Measurements from ENCODE around the gene FGD3.

The FGD3 gene

DNA sequence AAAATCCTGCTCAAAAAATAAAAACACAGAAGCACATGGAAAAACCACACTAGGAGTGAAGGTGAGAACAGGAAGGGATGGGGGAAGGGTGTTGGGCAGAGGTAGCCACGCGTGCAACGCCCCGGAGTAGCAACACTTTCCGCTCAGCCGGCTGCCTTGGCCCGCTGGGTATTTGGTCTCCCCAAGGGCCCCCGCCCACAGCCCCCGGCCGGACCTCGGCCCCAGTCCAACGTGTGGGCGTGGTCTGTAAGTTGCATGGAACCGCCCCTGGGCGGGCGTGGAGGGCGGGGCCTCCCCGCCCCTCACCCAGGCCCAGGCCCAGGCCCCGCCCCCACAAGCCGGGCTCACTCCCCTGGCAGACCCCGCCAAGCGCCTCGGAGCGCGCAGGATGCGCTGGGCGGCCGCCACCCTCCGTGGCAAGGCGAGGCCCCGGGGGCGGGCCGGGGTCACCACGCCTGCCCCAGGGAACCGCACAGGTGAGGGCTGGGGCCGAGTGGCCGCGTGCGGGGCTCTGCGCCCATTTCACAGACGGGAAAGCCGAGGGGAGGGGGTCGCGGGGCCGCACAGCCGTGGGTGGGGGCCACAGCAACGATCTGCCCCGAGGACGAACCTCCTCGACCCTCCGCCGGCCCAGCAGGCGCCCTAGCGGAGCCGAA, 111.2 kb downstream of the FGD3 start, which contains the start of gene SUSD3:
Gene SUSD3, plus strand, starts transcription at position 347 of the 656 bp plus-strand sequence. Its CDS starts 42 bp downstream, at position 389.
- TF ChIP-seq, protein P1, sequence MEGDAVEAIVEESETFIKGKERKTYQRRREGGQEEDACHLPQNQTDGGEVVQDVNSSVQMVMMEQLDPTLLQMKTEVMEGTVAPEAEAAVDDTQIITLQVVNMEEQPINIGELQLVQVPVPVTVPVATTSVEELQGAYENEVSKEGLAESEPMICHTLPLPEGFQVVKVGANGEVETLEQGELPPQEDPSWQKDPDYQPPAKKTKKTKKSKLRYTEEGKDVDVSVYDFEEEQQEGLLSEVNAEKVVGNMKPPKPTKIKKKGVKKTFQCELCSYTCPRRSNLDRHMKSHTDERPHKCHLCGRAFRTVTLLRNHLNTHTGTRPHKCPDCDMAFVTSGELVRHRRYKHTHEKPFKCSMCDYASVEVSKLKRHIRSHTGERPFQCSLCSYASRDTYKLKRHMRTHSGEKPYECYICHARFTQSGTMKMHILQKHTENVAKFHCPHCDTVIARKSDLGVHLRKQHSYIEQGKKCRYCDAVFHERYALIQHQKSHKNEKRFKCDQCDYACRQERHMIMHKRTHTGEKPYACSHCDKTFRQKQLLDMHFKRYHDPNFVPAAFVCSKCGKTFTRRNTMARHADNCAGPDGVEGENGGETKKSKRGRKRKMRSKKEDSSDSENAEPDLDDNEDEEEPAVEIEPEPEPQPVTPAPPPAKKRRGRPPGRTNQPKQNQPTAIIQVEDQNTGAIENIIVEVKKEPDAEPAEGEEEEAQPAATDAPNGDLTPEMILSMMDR (IDR thresholded peaks at IDR 0.05; ENCODE audit: control insufficient read depth, extremely low read depth, insufficient read depth) = no peak
- H3K4me3 ChIP-seq (ENCODE audit: low read depth, low read length) = no peak within 1 kb of the TSS
- DNase-seq (ENCODE audit: low read depth) = no peak

DNA sequence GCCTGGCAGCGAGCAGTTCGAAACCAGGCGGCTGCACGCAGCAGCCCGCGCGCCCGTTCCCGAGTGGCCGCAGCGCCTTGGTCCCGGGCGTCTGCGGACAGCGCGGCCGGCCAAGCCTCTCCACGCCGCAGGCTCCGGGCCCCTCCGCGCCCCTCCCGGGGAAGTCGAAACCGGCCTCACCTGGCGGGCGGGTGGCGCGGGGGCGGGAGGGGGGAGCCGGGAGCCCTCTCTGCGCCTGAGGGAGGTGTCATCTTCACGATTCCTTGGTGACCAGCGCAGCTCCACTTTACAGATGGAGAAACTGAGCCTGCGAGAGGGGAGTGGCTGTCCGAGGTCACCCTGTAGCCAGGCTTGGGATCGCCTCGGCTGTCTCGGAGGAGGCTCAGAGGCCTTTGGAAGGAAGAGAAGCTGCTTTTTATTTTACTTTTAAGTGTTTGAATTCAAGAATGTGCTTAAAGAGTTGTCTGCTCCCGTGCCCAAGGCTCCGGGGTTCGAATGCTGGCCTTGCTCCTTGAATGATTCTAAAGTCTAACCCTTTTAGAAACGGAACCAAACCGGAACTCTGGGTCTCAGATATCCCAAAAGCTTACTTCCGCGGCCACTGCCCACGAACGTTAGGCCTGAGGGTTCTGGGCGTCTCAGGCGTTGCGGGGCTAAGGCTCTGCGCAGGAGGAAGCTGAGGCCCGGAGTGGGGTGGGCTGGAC, 111.8 kb downstream of the FGD3 start:
- DNase-seq (ENCODE audit: low read depth) = no peak
- TF ChIP-seq, protein P1 (IDR thresholded peaks at IDR 0.05; ENCODE audit: control insufficient read depth, extremely low read depth, insufficient read depth) = no peak
- no peak overlapping the region for H3K4me3 ChIP-seq (ENCODE audit: low read depth, low read length)

DNA sequence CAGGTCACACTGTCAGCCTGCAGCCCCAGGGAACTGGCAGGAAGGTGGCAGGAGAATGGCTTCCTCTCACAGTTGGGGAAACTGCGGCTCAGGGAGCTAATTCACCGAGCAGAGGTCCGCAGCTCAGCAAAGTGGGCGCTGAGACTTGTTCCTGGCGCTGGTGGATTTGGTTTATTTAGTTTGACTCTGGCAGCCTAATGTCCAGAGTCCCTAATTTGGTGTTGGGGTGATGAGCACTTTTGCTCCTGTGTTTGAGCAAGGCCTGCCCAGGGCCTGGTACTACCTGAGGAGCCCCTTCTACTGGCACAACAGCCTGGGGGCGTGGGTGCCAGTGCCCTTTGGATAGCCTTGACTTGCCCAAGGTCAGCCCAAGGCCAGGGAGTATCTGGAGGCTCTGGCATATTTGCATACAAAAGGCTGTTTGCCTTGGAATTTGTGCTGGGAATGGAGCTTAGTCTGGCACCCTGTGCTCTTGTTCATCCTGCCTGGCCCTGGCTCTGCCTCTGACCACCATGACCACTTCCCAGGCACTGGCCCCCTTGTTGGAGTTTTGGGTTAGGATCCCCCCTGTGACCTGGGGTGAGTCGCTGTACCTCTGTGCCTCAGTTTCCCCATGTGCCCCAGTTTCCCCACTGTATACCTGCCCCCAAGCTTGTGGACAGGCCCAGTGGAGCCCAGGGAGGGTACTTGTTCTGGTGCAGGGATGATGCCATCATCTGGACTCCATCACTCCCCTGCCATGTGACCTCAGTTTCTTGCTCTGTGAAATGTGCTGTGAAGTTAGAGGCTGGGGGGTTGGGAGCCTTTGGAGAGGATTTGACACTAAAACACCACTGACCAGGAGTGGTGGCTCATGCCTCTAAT, 112.6 kb downstream of the FGD3 start:
- no peak overlapping the region for H3K4me3 ChIP-seq (ENCODE audit: low read depth, low read length)
- no peak for DNase-seq (ENCODE audit: low read depth)
- TF ChIP-seq, protein P1 (IDR thresholded peaks at IDR 0.05; ENCODE audit: control insufficient read depth, extremely low read depth, insufficient read depth) = no peak

DNA sequence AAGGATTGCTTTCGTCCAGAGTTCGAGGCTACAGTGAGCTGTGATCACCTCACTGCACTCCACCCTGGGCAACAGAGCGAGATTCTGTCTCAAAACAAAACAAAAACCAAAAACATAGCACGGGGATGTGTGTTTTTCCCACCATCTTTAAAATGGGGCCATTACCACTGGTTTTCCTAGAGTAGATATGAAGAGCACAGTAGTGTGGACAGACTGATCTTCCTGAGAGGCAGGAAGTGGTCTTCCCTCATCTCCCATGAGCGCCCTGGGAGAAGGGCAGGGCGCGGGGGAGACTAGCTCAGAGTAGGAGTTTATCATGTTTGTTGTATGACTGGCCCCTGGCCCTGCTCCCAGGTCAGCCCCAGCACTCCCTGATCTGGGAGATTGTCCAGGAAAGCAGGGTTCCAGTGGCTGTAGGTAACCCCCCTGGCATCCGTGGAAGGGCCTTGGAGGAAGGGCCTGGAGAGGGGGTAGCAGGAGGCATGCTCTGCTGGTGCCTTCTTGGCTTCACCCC, 113.5 kb downstream of the FGD3 start:
- TF ChIP-seq, protein P1 (IDR thresholded peaks at IDR 0.05; ENCODE audit: control insufficient read depth, extremely low read depth, insufficient read depth) = no peak
- DNase-seq (ENCODE audit: low read depth) = no peak
- no peak overlapping the region for H3K4me3 ChIP-seq (ENCODE audit: low read depth, low read length)

DNA sequence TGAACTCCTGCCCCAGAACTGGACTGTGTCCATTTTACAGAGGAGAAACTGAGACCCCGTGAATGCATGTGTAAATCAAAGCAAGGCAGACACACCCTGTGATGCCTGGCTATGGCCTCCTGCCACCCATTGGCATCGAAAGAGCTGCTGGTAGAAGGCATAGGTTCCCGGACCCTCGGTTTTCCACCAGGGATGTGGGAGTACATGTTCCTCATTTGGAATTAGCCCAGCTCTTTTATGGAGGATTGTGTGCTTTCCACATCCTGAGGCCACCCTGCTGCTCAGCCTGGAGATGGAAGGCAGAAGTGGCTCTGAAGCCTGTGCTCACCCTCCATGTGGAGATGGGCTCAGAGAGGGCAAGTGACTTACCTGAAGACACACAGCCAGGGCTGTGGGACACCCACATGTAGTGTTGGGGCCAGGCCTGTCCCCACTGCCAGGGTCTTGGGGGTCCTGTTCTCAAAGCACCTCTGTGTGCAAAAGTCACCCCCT, 114.0 kb downstream of the FGD3 start:
- no peak overlapping the region for H3K4me3 ChIP-seq (ENCODE audit: low read depth, low read length)
- DNase-seq (ENCODE audit: low read depth) = no peak
- TF ChIP-seq, protein P1 (IDR thresholded peaks at IDR 0.05; ENCODE audit: control insufficient read depth, extremely low read depth, insufficient read depth) = no peak

Measured in LNCaP clone FGC (cell line).